Lung microvascular endothelial cell (primary cell): ENCODE measurements around the gene KCNJ16. TPM values are rescaled to one million over a fixed set of nuclear protein-coding genes. Genes with fewer than 3 reads are reported as not detected.

Source experiments
- DNase-seq, 2 donors: peaks; one replicate each; pipeline versions ENCODE4 v3.0.0 to v3.0.0-alpha.2; 2010; ENCODE audit warnings: low read depth in 2 of 2
- total RNA-seq: library from RNA; depleted of rRNA; stranded (reverse); fragments of >200 nt; gene quantifications from 2 replicates; pipeline ENCODE4 v1.2.1, GENCODE V29; 2014

Gene KCNJ16
- total RNA-seq, 1 donor from 2014 or later, result not detected

- peak; percentile 70 to 86 for DNase-seq
These were observed 94.1 kb downstream of the KCNJ16 start, which contains the start of gene KCNJ2 for GRCh38 chr17:70168977-70169708. Gene KCNJ2, plus strand, starts transcription at chr17:70169532. Its CDS starts 5,508 bp downstream, at chr17:70175040.

GRCh38 chr17:70169709-70170597, 94.9 kb downstream of the KCNJ16 start:
- peak; percentile 6 to 11 for DNase-seq

GRCh38 chr17:70171159-70171558, 96.1 kb downstream of the KCNJ16 start:
- DNase-seq, result no peak

- no peak for DNase-seq
These were observed 97.4 kb downstream of the KCNJ16 start for GRCh38 chr17:70172449-70172848.

GRCh38 chr17:70172923-70173322, 97.9 kb downstream of the KCNJ16 start:
- no peak for DNase-seq

GRCh38 chr17:70173681-70174080, 98.7 kb downstream of the KCNJ16 start:
- DNase-seq, result no peak

GRCh38 chr17:70181376-70181775, 106.4 kb downstream of the KCNJ16 start:
- DNase-seq, result no peak

- no peak for DNase-seq
These were observed 106.8 kb downstream of the KCNJ16 start for GRCh38 chr17:70181866-70182265.

GRCh38 chr17:70183508-70183907, 108.5 kb downstream of the KCNJ16 start:
- no peak for DNase-seq

GRCh38 chr17:70184207-70184606, 109.2 kb downstream of the KCNJ16 start:
- DNase-seq, result no peak

- peak; percentile 12 to 79 for DNase-seq
These were observed 109.7 kb downstream of the KCNJ16 start for GRCh38 chr17:70184770-70185169.

Other genes starting within 250 kb of the KCNJ16 start
- 0.79 and 3.5 TPM in 2 replicates for gene KCNJ2, start 94.3 kb downstream of the KCNJ16 start, total RNA-seq